DOHH2 (cell line): ENCODE results near the gene DBI.

Experiments used
- H3F3A ChIP-seq: fragments of 200-600 bp; sonication (generic), shearing (Covaris generic); 2 replicates; pipeline ENCODE4 v1.6.0; 2016; ENCODE audit warnings: antibody characterized with exemption, mild to moderate bottlenecking; ENCODE audit not compliant: control insufficient read depth, insufficient read depth
- H3K27ac ChIP-seq: fragments of 200-600 bp; sonication (generic); 2 replicates; pipeline ENCODE4 v1.5.1; 2014; ENCODE audit warnings: low read depth, mild to moderate bottlenecking, low read length, moderate library complexity
- H3K27me3 ChIP-seq: fragments of 200-600 bp; sonication (generic); 2 replicates; pipeline ENCODE4 v1.6.1; 2014; ENCODE audit warnings: mild to moderate bottlenecking, low read length, mixed read lengths; ENCODE audit not compliant: control insufficient read depth
- H3K36me3 ChIP-seq: fragments of 200-600 bp; sonication (generic); 2 replicates; pipeline ENCODE4 v1.6.1; 2014; ENCODE audit warnings: mild to moderate bottlenecking, low read length, moderate library complexity, mixed read lengths; ENCODE audit not compliant: control insufficient read depth
- H3K4me1 ChIP-seq: fragments of 200-600 bp; sonication (generic); 2 replicates; pipeline ENCODE4 v1.6.1; 2014; ENCODE audit warnings: mild to moderate bottlenecking, low read length, mixed read lengths; ENCODE audit not compliant: control insufficient read depth
- H3K4me2 ChIP-seq: fragments of 200-600 bp; sonication (generic); 2 replicates; pipeline ENCODE4 v1.6.0; 2014; ENCODE audit warnings: mild to moderate bottlenecking, low read length, moderate library complexity
- H3K4me3 ChIP-seq: fragments of 200-600 bp; sonication (generic); 2 replicates; pipeline ENCODE4 v1.5.1; 2014; ENCODE audit warnings: mild to moderate bottlenecking, low read length, mixed read lengths
- H3K79me2 ChIP-seq: fragments of 200-600 bp; sonication (generic); 2 replicates; pipeline ENCODE4 v1.6.1; 2014; ENCODE audit warnings: mild to moderate bottlenecking, low read length, mixed read lengths; ENCODE audit not compliant: control insufficient read depth
- H3K9me2 ChIP-seq: fragments of 200-600 bp; sonication (generic); replicated peaks from 2 replicates; pipeline ENCODE4 v1.6.1; 2014; ENCODE audit warnings: mild to moderate bottlenecking, low read length, mixed read lengths; ENCODE audit not compliant: control insufficient read depth
- H3K9me3 ChIP-seq: fragments of 200-600 bp; sonication (generic); 2 replicates; pipeline ENCODE4 v1.6.1; 2014; ENCODE audit warnings: antibody characterized with exemption, low read length, mixed read lengths; ENCODE audit not compliant: control insufficient read depth, insufficient read depth
- H4K20me1 ChIP-seq: fragments of 200-600 bp; sonication (generic); 2 replicates; pipeline ENCODE4 v1.6.0; 2014; ENCODE audit warnings: low read depth, mild to moderate bottlenecking, antibody characterized with exemption, low read length, moderate library complexity; ENCODE audit not compliant: control insufficient read depth, insufficient read depth
- CTCF ChIP-seq: fragments of 200-600 bp; sonication (generic); IDR thresholded peaks from one replicate; pipeline ENCODE4 v1.5.1; 2014; ENCODE audit warnings: antibody characterized with exemption, mild to moderate bottlenecking, low read depth, low read length; ENCODE audit not compliant: poor library complexity, severe bottlenecking
- EZH2phosphoT487 ChIP-seq: fragments of 200-600 bp; sonication (generic); IDR thresholded peaks from 2 replicates; pipeline ENCODE4 v1.6.1; 2017; ENCODE audit warnings: borderline replicate concordance, mild to moderate bottlenecking, antibody characterized with exemption, low read length, moderate library complexity, mixed read lengths

Gene DBI

GRCh38 chr2:119421741-119422140, 55.0 kb downstream of the DBI start:
- H3K79me2 ChIP-seq = no peaks in the 10 kb centered on the region
- H3K36me3 ChIP-seq = no peaks in the 10 kb centered on the region
- no peak overlapping the region for H3K27ac ChIP-seq
- peaks cover 8% of the 10 kb centered on the region for H3K9me3 ChIP-seq
- H3K9me2 ChIP-seq = no peaks in the 10 kb centered on the region
- peaks cover 58% of the 10 kb centered on the region for H3K27me3 ChIP-seq
- no peak overlapping the region for H3K4me2 ChIP-seq
- no peak overlapping the region for H3K4me3 ChIP-seq
- no peaks in the 10 kb centered on the region for H3F3A ChIP-seq
- H4K20me1 ChIP-seq = no peaks in the 10 kb centered on the region
- TF ChIP-seq EZH2phosphoT487 = no peak
- no peak for TF ChIP-seq CTCF
- no peaks in the 10 kb centered on the region for H3K4me1 ChIP-seq
